ENCODE measurements around the gene EGFL6. TPM values are rescaled to one million over a fixed set of nuclear protein-coding genes. Genes with fewer than 3 reads are reported as not detected.

The EGFL6 gene
- polyA plus RNA-seq, 1 donor from 2014 or later = 0.36 TPM

DNA sequence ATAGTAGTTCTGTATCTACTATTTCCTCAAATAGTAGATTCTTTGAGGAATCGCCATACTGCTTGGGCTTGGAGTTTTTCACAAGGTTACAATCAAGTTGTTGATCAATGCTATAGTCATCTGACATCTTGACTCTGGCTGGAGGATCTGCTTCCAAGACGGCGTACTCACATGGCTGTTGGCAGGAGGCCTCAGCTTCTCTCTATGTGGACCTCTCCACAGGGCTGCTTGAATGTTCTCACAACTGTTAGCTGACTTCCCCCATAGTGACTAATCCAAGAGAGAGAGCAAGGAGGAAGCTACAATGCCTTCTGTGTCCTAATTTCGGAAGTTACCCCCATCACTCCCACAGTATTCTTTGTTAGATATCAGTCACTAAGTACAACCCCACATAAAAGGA lies 10.3 kb downstream of the EGFL6 start:
- Histone ChIP-seq H3K4me2 (ENCODE audit: low read length) (no peak overlapping the region), H3K27me3 (ENCODE audit: insufficient read depth, low read depth, low read length) (no peaks in the 10 kb centered on the region), H3K9me3 (ENCODE audit: low read length) (no peaks in the 10 kb centered on the region), H3K9me2 (ENCODE audit: insufficient read depth, low read length) (no peaks in the 10 kb centered on the region), H4K20me1 (ENCODE audit: insufficient read depth) (no peaks in the 10 kb centered on the region), H3K36me3 (ENCODE audit: insufficient read depth, low read length) (no peaks in the 10 kb centered on the region), H3K9ac (ENCODE audit: low read length) (no peak overlapping the region), H3K27ac (ENCODE audit: low read length) (no peak overlapping the region), H3K79me2 (replicated peaks; ENCODE audit: insufficient read depth, low read length) (no peaks in the 10 kb centered on the region), H3K4me3 (ENCODE audit: low read length) (no peak overlapping the region), H2AFZ (ENCODE audit: low read depth, low read length) (no peak overlapping the region), H3F3A (ENCODE audit: insufficient read depth, low read length, poor library complexity, severe bottlenecking) (no peaks in the 10 kb centered on the region)
- TF ChIP-seq CTCF (IDR thresholded peaks at IDR 0.05; ENCODE audit: poor library complexity, severe bottlenecking) (no peak), MXI1 (conservative IDR thresholded peaks at IDR 0.05; ENCODE audit: poor library complexity, severe bottlenecking) (no peak), TAF1 (IDR thresholded peaks at IDR 0.05; ENCODE audit: low read depth) (no peak), POLR2AphosphoS5 (IDR thresholded peaks at IDR 0.05) (no peak), RAD21 (conservative IDR thresholded peaks at IDR 0.05) (no peak), SMC3 (conservative IDR thresholded peaks at IDR 0.05; ENCODE audit: poor library complexity) (no peak), REST (IDR thresholded peaks at IDR 0.05; ENCODE audit: borderline replicate concordance) (no peak), EZH2 (IDR thresholded peaks at IDR 0.05; ENCODE audit: borderline replicate concordance, insufficient read depth, low read length, poor library complexity, severe bottlenecking) (no peak), EP300 (conservative IDR thresholded peaks at IDR 0.05; ENCODE audit: poor library complexity, severe bottlenecking) (no peak)

GRCh38 chrX:13581554-13581953 lies 12.2 kb downstream of the EGFL6 start:
- H2AFZ ChIP-seq (ENCODE audit: low read depth, low read length) = no peak overlapping the region
- H4K20me1 ChIP-seq (ENCODE audit: insufficient read depth) = no peaks in the 10 kb centered on the region
- no peaks in the 10 kb centered on the region for H3K9me3 ChIP-seq (ENCODE audit: low read length)
- H3K36me3 ChIP-seq (ENCODE audit: insufficient read depth, low read length) = no peaks in the 10 kb centered on the region
- H3K9me2 ChIP-seq (ENCODE audit: insufficient read depth, low read length) = no peaks in the 10 kb centered on the region
- no peak for TF ChIP-seq RAD21 (conservative IDR thresholded peaks at IDR 0.05)
- TF ChIP-seq REST (IDR thresholded peaks at IDR 0.05; ENCODE audit: borderline replicate concordance) = no peak
- no peak for TF ChIP-seq SMC3 (conservative IDR thresholded peaks at IDR 0.05; ENCODE audit: poor library complexity)
- H3K79me2 ChIP-seq (replicated peaks; ENCODE audit: insufficient read depth, low read length) = no peaks in the 10 kb centered on the region
- no peak overlapping the region for H3K4me2 ChIP-seq (ENCODE audit: low read length)
- no peak overlapping the region for H3K4me3 ChIP-seq (ENCODE audit: low read length)
- H3K27ac ChIP-seq (ENCODE audit: low read length) = no peak overlapping the region
- no peaks in the 10 kb centered on the region for H3F3A ChIP-seq (ENCODE audit: insufficient read depth, low read length, poor library complexity, severe bottlenecking)
- H3K27me3 ChIP-seq (ENCODE audit: insufficient read depth, low read depth, low read length) = no peaks in the 10 kb centered on the region
- no peak overlapping the region for H3K9ac ChIP-seq (ENCODE audit: low read length)
